8988T (cell line): Measurements from ENCODE around the gene LPIN1.
"Not testable (repeated sequence)": the region's sequence is repeated elsewhere in the genome, so short reads cannot be mapped to it uniquely, and the experiment has no call there.

Experiments used
- DNase-seq: peaks from one replicate; pipeline ENCODE4 v3.0.0; 2011

LPIN1 gene

GRCh38 chr2:11744631-11745394 is 1.6 kb upstream of the LPIN1 start:
- no peak for DNase-seq

DNA sequence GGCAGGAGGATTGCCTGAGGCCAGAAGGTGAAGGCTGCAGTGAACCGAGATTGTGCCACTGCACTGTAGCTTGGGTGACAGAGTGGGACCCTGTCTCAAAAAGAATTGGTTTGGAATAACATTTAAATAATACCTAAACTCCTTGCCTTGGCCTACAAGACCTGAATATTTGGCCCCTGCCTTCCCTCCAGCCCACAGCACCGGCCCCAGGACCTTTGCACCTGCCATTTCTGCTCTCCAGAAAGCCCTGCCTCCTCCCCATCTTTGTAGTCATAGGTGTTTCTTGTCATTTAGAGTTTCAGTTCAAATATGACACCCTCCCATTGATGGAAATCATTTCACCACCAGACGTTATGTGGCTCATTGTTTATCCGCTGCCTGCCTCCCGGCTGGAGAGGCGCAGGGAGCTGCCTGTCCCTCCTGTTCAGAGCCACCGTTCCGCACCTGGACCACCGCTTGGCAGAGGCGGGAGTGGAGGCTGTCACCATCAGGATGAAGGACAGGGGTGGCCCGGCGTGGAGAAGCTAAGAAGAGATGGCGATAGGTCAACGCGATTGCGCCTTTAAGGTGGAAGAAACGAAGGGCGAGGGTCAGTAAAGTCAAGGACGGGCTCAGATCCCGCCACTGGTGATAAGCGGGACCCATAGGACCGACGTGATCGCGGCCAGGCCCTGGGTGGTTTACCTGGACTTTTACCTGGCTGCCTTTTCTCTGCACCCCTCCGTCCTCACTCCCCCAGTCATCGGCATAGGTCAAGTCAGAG is 638 bp upstream of the LPIN1 start:
- no peak for DNase-seq

- no peak for DNase-seq
Observed at GRCh38 chr2:11746807-11747459, 501 bp downstream of the LPIN1 start.

GRCh38 chr2:11748018-11748860 is 1.8 kb downstream of the LPIN1 start:
- DNase-seq = no peak

GRCh38 chr2:11748861-11749645 is 2.6 kb downstream of the LPIN1 start:
- no peak for DNase-seq

- no peak for DNase-seq
Observed at GRCh38 chr2:11749646-11750349, 3.4 kb downstream of the LPIN1 start.

- DNase-seq = no peak
Observed at GRCh38 chr2:11750422-11750821, 4.0 kb downstream of the LPIN1 start.

DNA sequence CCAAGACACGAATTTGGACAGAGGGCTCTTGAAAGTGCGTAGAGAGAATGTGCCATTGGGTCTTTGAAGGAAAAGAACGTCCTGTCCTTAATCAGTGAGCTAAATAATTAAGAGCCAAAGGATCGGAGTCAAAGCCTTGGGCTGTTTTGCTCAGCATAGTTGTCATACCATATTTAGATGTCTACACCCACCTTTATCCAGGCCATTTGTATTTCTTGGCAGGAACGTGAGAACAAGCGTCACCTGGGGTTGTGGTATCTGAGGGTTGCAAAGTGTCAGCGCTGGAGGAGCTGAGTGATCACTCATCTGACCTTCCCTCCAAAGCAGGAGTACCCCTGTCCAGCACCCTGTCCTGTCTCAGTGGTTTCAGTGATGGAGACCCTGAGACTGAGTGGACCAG is 4.5 kb downstream of the LPIN1 start:
- no peak for DNase-seq

DNA sequence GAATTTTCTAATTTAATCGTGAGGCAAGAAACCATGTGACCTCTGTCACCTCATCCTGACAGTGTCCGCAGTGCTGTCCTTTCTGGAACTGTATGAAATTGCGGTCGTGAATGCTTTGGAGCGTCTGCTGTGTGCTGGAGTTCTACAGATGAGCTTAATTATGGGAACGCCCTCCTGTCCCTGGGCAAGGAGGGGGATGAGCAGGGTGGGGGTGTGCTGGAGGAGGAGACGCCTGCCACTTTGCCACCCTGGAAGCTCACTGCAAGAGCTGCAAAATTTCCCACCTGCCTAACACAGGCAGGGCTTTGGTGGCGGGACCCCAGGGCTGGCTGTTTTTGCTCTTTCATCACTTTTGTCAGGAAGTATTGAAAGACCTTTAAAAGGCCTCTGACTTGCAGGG is 6.5 kb downstream of the LPIN1 start:
- DNase-seq = no peak

DNA sequence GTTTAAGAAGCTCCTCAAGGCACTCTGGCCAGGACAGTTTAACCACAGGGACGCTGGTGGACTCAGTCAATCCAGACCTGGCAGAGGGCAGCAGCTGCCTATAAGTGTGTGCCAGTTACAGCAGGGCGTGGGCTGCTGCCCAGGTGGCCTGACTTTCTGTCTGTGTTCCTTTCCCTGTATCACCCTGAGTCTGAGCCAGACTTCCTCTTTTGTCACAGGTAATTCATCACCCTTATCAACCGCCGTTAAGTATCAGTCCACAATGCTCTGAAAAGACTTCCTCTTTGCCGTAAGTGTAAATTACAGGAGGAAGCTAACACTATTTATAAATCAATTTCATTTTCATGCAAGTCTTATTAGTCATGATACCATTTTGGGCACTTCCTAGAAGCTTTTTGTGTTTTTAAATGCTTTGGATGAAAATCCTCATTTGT is 7.0 kb downstream of the LPIN1 start:
- DNase-seq = no peak

DNA sequence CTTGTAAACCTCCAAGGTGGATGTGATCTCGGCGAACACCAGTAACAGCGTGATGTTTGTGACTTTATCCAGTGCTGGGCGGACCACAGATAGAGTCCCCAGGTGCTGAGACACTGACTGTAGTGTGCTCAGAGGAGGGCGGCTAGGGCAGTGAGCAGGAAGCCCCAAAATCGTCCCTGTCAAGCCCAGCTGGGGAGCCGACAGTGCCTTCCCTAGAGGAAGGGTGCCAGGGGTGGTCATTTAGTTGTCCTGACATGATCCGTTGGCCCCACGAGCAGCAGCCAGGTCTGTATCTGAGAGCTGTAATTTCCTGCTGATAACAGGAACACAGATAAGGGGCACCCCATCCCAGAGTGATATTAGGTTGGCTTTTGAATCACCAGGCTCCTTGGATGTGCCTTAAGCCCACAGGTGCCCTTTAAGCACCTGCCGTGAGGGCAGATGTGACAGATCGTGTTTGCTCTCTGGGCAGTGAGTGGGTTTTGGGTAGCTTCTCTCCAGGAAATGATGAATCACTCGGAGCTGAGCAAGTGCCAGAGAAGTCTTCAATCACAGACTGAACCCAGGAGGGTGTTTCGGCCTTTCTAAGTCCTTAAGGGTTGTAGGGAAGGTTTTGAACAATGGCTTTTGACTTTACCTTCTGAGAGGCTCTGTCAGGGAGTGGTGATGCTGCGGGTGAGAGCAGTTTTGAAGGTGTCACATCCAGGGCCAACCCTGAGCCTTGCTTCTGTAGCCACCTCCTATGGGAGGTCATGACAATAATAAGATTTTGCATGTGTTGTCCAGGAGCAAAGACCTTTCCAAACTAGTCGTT is 7.7 kb downstream of the LPIN1 start:
- no peak for DNase-seq

DNA sequence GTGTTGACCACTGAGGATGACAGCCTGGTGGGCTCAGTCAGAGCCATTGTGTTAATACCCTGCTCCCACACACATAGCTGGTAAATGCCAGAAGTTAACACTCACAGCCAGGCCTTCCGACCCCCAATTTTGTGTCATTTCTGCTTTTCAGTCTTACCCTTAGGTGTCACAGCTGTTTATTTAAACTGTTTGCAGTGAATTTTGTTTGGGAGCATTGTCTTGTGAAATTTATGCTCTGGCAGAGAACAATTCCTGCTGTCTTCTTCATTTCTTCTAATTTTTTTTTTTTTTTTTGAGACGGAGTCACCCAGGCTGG is 8.2 kb downstream of the LPIN1 start:
- DNase-seq = no peak

- no peak for DNase-seq
Observed at GRCh38 chr2:11757101-11757500, 10.7 kb downstream of the LPIN1 start.

- no peak for DNase-seq
Observed at GRCh38 chr2:11758187-11758586, 11.8 kb downstream of the LPIN1 start.

GRCh38 chr2:11758647-11759046 is 12.2 kb downstream of the LPIN1 start:
- DNase-seq = no peak

GRCh38 chr2:11759182-11759975 is 12.9 kb downstream of the LPIN1 start:
- DNase-seq = not testable (repeated sequence)

- no peak for DNase-seq
Observed at GRCh38 chr2:11761259-11761658, 14.8 kb downstream of the LPIN1 start.

GRCh38 chr2:11762031-11762430 is 15.6 kb downstream of the LPIN1 start:
- DNase-seq = no peak

- no peak for DNase-seq
Observed at GRCh38 chr2:11762799-11763461, 16.5 kb downstream of the LPIN1 start.
